K562 (cell line): ENCODE measurements around the gene RGS9. TPM values are rescaled to one million over a fixed set of nuclear protein-coding genes. Genes with fewer than 3 reads are reported as not detected.

ENCODE experiments used
- CBFA2T2 ChIP-seq: fragments of 450-650 bp; conservative IDR thresholded peaks from 2 replicates; pipeline ENCODE4 v1.6.1; 2017; ENCODE audit warnings: mild to moderate bottlenecking
- DIDO1 ChIP-seq: fragments of 450-650 bp; IDR thresholded peaks from 2 replicates; pipeline ENCODE4 v1.6.1; 2016; ENCODE audit warnings: low read depth, missing biosample characterization, missing genetic modification characterization
- ETV5 ChIP-seq: sonication (generic); formaldehyde crosslinking; IDR thresholded peaks from 2 replicates; pipeline ENCODE4 v1.4.0; 2020; ENCODE audit warnings: low read depth, mild to moderate bottlenecking, missing genetic modification reagents
- FOXK2 ChIP-seq, 2 experiments: fragments of 450-650 bp; IDR thresholded peaks in 1 of 2; conservative IDR thresholded peaks in 1 of 2; 2 replicates each; pipeline ENCODE4 v1.6.1; 2016; ENCODE audit warnings: low read depth in 2 of 2, mild to moderate bottlenecking in 1 of 2
- GATA2 ChIP-seq: sonication (generic); formaldehyde crosslinking; IDR thresholded peaks from 2 replicates; pipeline ENCODE4 v1.4.0; 2020; ENCODE audit warnings: mild to moderate bottlenecking, missing genetic modification reagents
- MAFF ChIP-seq: IDR thresholded peaks from 2 replicates; pipeline ENCODE4 v1.6.1; 2012; ENCODE audit warnings: low read length, improper control_type of control experiment
- POLR2G ChIP-seq: fragments of 200-400 bp; formaldehyde crosslinking; IDR thresholded peaks from 2 replicates; pipeline ENCODE4 v1.6.1; 2017; ENCODE audit warnings: low read depth, mild to moderate bottlenecking, antibody characterized with exemption, low read length, moderate library complexity
- ZFP30 ChIP-seq: fragments of 250-450 bp; sonication (Bioruptor Pico); IDR thresholded peaks from 2 replicates; pipeline ENCODE4 v1.8.0; 2022; ENCODE audit warnings: moderate library complexity, mild to moderate bottlenecking, inconsistent platforms, borderline replicate concordance
- ZFPM2 ChIP-seq: fragments of 250-450 bp; sonication (Bioruptor Pico); IDR thresholded peaks from 2 replicates; pipeline ENCODE4 v1.5.1; 2022; ENCODE audit warnings: mild to moderate bottlenecking
- polyA plus RNA-seq, 8 experiments: library from polyadenylated mRNA; depleted of rRNA in 4 of 8; stranded (reverse) in 5 of 8; unstranded in 3 of 8; fragments of >200 nt; fragmentation: Nextera tagmentation in 2 of 8; fragmentation: Illumina TruSeq in 1 of 8; extraction: Ambion mirVana in 2 of 8; extraction: Trizol in 1 of 8; gene quantifications; 2 replicates each; pipeline versions ENCODE4 v1.2.1 to v1.2.3, GENCODE V29; 2011 to 2014; ENCODE audit warnings: inconsistent platforms in 1 of 8, missing spikeins in 1 of 8
- total RNA-seq, 7 experiments: library from RNA; depleted of rRNA in 6 of 7; stranded (reverse); fragments of >200 nt in 6 of 7; fragmentation: Illumina TruSeq in 2 of 7; extraction: Trizol in 2 of 7; gene quantifications; 2 replicates each; pipeline versions ENCODE4 v1.2.1 to v1.2.3, GENCODE V29; 2011 to 2021; ENCODE audit warnings: low replicate concordance in 1 of 7
- TF ChIP-seq, protein P1 (sequence below): fragments of 250-450 bp; sonication (Bioruptor Pico); IDR thresholded peaks from 2 replicates; pipeline ENCODE4 v1.4.0; 2020; ENCODE audit warnings: mild to moderate bottlenecking, moderate library complexity, borderline replicate concordance
- TF ChIP-seq, protein P2 (sequence below): fragments of 250-450 bp; sonication (Bioruptor Pico); IDR thresholded peaks from 2 replicates; pipeline ENCODE4 v1.8.0; 2021; ENCODE audit warnings: moderate library complexity, mild to moderate bottlenecking, inconsistent platforms
- TF ChIP-seq, protein P3 (sequence below): fragments of 450-650 bp; IDR thresholded peaks from 2 replicates; pipeline ENCODE4 v1.6.1; 2016; ENCODE audit warnings: low read depth
- TF ChIP-seq, protein P4 (sequence below), 2 experiments: IDR thresholded peaks; 2 replicates each; pipeline ENCODE4 v1.6.1; 2012; ENCODE audit warnings: improper control_type of control experiment in 2 of 2, low read depth in 2 of 2, low read length in 2 of 2, borderline replicate concordance in 1 of 2

Gene RGS9
- total and polyA plus RNA-seq, 9 of the 15 experiments (the other 6 are each of a cell fraction or from before 2014, with no cell fraction given), result 0.18 to 1.4 (median 0.55) TPM

DNA sequence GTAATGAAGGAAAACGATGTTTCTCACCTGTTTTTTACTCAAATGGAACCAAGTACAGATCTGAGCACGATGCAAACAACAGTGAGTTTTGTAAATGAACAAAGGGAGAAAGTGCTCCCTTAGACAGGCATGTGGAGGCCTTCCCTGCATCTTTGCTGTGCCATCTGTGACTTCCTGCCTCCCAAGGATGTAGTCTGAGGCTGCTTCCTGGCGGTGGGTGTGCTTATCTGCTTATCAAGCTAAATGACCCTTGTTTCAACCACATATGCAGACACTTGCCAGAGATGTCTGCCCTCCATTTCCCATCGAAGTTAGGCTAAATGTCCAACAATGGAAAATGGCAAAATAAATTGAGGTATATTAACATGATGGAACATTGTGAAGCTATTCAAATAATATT, 34.6 kb downstream of the RGS9 start (continued):
- TF ChIP-seq, protein P1, sequence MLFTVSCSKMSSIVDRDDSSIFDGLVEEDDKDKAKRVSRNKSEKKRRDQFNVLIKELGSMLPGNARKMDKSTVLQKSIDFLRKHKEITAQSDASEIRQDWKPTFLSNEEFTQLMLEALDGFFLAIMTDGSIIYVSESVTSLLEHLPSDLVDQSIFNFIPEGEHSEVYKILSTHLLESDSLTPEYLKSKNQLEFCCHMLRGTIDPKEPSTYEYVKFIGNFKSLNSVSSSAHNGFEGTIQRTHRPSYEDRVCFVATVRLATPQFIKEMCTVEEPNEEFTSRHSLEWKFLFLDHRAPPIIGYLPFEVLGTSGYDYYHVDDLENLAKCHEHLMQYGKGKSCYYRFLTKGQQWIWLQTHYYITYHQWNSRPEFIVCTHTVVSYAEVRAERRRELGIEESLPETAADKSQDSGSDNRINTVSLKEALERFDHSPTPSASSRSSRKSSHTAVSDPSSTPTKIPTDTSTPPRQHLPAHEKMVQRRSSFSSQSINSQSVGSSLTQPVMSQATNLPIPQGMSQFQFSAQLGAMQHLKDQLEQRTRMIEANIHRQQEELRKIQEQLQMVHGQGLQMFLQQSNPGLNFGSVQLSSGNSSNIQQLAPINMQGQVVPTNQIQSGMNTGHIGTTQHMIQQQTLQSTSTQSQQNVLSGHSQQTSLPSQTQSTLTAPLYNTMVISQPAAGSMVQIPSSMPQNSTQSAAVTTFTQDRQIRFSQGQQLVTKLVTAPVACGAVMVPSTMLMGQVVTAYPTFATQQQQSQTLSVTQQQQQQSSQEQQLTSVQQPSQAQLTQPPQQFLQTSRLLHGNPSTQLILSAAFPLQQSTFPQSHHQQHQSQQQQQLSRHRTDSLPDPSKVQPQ (CRISPR knock-in tag), result no peak
- no peak for TF ChIP-seq ZFPM2 (CRISPR knock-in tag)
- TF ChIP-seq, protein P2, sequence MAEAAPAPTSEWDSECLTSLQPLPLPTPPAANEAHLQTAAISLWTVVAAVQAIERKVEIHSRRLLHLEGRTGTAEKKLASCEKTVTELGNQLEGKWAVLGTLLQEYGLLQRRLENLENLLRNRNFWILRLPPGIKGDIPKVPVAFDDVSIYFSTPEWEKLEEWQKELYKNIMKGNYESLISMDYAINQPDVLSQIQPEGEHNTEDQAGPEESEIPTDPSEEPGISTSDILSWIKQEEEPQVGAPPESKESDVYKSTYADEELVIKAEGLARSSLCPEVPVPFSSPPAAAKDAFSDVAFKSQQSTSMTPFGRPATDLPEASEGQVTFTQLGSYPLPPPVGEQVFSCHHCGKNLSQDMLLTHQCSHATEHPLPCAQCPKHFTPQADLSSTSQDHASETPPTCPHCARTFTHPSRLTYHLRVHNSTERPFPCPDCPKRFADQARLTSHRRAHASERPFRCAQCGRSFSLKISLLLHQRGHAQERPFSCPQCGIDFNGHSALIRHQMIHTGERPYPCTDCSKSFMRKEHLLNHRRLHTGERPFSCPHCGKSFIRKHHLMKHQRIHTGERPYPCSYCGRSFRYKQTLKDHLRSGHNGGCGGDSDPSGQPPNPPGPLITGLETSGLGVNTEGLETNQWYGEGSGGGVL (CRISPR knock-in tag), result no peak
- TF ChIP-seq MAFF, result no peak
- TF ChIP-seq, protein P3, sequence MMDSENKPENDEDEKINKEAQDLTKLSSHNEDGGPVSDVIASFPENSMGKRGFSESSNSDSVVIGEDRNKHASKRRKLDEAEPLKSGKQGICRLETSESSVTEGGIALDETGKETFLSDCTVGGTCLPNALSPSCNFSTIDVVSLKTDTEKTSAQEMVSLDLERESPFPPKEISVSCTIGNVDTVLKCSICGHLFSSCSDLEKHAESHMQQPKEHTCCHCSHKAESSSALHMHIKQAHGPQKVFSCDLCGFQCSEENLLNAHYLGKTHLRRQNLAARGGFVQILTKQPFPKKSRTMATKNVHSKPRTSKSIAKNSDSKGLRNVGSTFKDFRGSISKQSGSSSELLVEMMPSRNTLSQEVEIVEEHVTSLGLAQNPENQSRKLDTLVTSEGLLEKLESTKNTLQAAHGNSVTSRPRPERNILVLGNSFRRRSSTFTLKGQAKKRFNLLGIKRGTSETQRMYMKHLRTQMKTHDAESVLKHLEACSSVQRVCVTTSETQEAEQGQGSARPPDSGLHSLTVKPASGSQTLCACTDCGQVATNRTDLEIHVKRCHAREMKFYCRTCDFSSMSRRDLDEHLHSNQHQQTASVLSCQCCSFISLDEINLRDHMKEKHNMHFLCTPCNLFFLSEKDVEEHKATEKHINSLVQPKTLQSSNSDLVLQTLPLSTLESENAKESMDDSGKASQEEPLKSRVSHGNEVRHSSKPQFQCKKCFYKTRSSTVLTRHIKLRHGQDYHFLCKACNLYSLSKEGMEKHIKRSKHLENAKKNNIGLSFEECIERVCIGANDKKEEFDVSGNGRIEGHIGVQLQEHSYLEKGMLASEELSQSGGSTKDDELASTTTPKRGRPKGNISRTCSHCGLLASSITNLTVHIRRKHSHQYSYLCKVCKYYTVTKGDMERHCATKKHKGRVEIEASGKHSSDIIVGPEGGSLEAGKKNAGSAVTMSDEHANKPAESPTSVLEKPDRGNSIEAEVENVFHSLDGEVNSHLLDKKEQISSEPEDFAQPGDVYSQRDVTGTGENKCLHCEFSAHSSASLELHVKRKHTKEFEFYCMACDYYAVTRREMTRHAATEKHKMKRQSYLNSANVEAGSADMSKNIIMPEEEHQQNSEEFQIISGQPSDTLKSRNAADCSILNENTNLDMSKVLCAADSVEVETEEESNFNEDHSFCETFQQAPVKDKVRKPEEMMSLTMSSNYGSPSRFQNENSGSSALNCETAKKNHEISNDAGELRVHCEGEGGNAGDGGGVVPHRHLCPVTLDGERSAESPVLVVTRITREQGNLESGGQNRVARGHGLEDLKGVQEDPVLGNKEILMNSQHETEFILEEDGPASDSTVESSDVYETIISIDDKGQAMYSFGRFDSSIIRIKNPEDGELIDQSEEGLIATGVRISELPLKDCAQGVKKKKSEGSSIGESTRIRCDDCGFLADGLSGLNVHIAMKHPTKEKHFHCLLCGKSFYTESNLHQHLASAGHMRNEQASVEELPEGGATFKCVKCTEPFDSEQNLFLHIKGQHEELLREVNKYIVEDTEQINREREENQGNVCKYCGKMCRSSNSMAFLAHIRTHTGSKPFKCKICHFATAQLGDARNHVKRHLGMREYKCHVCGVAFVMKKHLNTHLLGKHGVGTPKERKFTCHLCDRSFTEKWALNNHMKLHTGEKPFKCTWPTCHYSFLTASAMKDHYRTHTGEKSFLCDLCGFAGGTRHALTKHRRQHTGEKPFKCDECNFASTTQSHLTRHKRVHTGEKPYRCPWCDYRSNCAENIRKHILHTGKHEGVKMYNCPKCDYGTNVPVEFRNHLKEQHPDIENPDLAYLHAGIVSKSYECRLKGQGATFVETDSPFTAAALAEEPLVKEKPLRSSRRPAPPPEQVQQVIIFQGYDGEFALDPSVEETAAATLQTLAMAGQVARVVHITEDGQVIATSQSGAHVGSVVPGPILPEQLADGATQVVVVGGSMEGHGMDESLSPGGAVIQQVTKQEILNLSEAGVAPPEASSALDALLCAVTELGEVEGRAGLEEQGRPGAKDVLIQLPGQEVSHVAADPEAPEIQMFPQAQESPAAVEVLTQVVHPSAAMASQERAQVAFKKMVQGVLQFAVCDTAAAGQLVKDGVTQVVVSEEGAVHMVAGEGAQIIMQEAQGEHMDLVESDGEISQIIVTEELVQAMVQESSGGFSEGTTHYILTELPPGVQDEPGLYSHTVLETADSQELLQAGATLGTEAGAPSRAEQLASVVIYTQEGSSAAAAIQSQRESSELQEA, result no peak
- TF ChIP-seq GATA2 (CRISPR knock-in tag), result no peak
- TF ChIP-seq FOXK2 (conservative IDR thresholded peaks at IDR 0.05 in 1 of 2, IDR thresholded peaks at IDR 0.05 in 1 of 2; ENCODE audit: low read depth in 2 of 2), result no peak
- TF ChIP-seq ZFP30 (CRISPR knock-in tag), result no peak
- TF ChIP-seq DIDO1, result no peak
- TF ChIP-seq CBFA2T2, result peak; percentile 24; the same call in 1 of the 2 replicates
- TF ChIP-seq, protein P4, sequence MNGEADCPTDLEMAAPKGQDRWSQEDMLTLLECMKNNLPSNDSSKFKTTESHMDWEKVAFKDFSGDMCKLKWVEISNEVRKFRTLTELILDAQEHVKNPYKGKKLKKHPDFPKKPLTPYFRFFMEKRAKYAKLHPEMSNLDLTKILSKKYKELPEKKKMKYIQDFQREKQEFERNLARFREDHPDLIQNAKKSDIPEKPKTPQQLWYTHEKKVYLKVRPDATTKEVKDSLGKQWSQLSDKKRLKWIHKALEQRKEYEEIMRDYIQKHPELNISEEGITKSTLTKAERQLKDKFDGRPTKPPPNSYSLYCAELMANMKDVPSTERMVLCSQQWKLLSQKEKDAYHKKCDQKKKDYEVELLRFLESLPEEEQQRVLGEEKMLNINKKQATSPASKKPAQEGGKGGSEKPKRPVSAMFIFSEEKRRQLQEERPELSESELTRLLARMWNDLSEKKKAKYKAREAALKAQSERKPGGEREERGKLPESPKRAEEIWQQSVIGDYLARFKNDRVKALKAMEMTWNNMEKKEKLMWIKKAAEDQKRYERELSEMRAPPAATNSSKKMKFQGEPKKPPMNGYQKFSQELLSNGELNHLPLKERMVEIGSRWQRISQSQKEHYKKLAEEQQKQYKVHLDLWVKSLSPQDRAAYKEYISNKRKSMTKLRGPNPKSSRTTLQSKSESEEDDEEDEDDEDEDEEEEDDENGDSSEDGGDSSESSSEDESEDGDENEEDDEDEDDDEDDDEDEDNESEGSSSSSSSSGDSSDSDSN (IDR thresholded peaks at IDR 0.05; ENCODE audit: borderline replicate concordance in 1 of 2, low read depth in 2 of 2, low read length in 2 of 2), result no peak
- TF ChIP-seq ETV5 (CRISPR knock-in tag), result no peak
- no peak for TF ChIP-seq POLR2G
